K562 (cell line): ENCODE data around the gene HSD17B12. TPM values are rescaled to one million over a fixed set of nuclear protein-coding genes. Genes with fewer than 3 reads are reported as not detected.

Experiments used
- BMI1 ChIP-seq: fragments of 150-350 bp; IDR thresholded peaks from 2 replicates; pipeline ENCODE4 v1.6.1; 2014; ENCODE audit warnings: low read length
- CC2D1A ChIP-seq: fragments of 450-650 bp; IDR thresholded peaks from 2 replicates; pipeline ENCODE4 v1.6.1; 2017; ENCODE audit warnings: mild to moderate bottlenecking
- E2F4 ChIP-seq: sonication (generic); formaldehyde crosslinking; IDR thresholded peaks from 2 replicates; pipeline ENCODE4 v1.8.0; 2022; ENCODE audit warnings: mild to moderate bottlenecking, low read depth, missing genetic modification reagents
- ELF1 ChIP-seq: fragments of 200-800 bp; sonication (Bioruptor generic); IDR thresholded peaks from 2 replicates; pipeline ENCODE4 v1.6.1; 2016; ENCODE audit warnings: missing genetic modification characterization, missing compliant biosample characterization
- FOSL1 ChIP-seq: fragments of 200-800 bp; sonication (Bioruptor generic); conservative IDR thresholded peaks from 2 replicates; pipeline ENCODE4 v1.6.1; 2016; ENCODE audit warnings: missing genetic modification characterization, missing compliant biosample characterization
- GABPA ChIP-seq: fragments of 200-800 bp; sonication (Bioruptor generic); conservative IDR thresholded peaks from 2 replicates; pipeline ENCODE4 v1.6.1; 2016; ENCODE audit warnings: low read depth, missing genetic modification characterization, missing compliant biosample characterization
- HEY1 ChIP-seq: fragments of 250-450 bp; sonication (Bioruptor Pico); IDR thresholded peaks from 2 replicates; pipeline ENCODE4 v1.5.0; 2020; ENCODE audit warnings: mild to moderate bottlenecking, moderate library complexity, borderline replicate concordance
- HNRNPH1 ChIP-seq: fragments of 200-400 bp; formaldehyde crosslinking; optimal IDR thresholded peaks from 2 replicates; pipeline ENCODE3; 2017; ENCODE audit warnings: low read depth, mild to moderate bottlenecking, low read length, moderate library complexity
- JUND ChIP-seq, 2 experiments: IDR thresholded peaks; 2 replicates in 1 of 2; 3 replicates in 1 of 2; pipeline ENCODE4 v1.6.1; 2011; ENCODE audit warnings: borderline replicate concordance in 2 of 2, low read depth in 2 of 2, low read length in 2 of 2, improper control_type of control experiment in 1 of 2, missing biosample characterization in 1 of 2, missing genetic modification characterization in 1 of 2, missing genetic modification reagents in 1 of 2
- RHOXF2B ChIP-seq: fragments of 250-450 bp; sonication (Bioruptor Pico); conservative IDR thresholded peaks from 2 replicates; pipeline ENCODE4 v1.5.1; 2021
- SMARCE1 ChIP-seq: fragments of 450-650 bp; IDR thresholded peaks from 2 replicates; pipeline ENCODE4 v1.7.1; 2016; ENCODE audit warnings: mild to moderate bottlenecking
- ZBTB7A ChIP-seq: IDR thresholded peaks from 2 replicates; pipeline ENCODE4 v1.6.1; 2011; ENCODE audit warnings: low read depth, mild to moderate bottlenecking, low read length, moderate library complexity, borderline replicate concordance; ENCODE audit not compliant: control insufficient read depth
- ZBTB8A ChIP-seq: fragments of 450-650 bp; IDR thresholded peaks from 2 replicates; pipeline ENCODE4 v1.6.1; 2018; ENCODE audit warnings: mild to moderate bottlenecking, moderate library complexity; ENCODE audit not compliant: partially characterized antibody
- ZNF124 ChIP-seq: sonication (generic); formaldehyde crosslinking; IDR thresholded peaks from 2 replicates; pipeline ENCODE4 v1.8.1; 2022; ENCODE audit warnings: missing genetic modification reagents
- ZNF584 ChIP-seq: fragments of 200-800 bp; sonication (Bioruptor generic); IDR thresholded peaks from 2 replicates; pipeline ENCODE4 v1.6.1; 2016; ENCODE audit warnings: low read depth, mild to moderate bottlenecking, missing genetic modification characterization, missing compliant biosample characterization
- polyA plus RNA-seq, 8 experiments: library from polyadenylated mRNA; depleted of rRNA in 4 of 8; stranded (reverse) in 5 of 8; unstranded in 3 of 8; fragments of >200 nt; fragmentation: Nextera tagmentation in 2 of 8; fragmentation: Illumina TruSeq in 1 of 8; extraction: Ambion mirVana in 2 of 8; extraction: Trizol in 1 of 8; gene quantifications; 2 replicates each; pipeline versions ENCODE4 v1.2.1 to v1.2.3, GENCODE V29; 2011 to 2014; ENCODE audit warnings: inconsistent platforms in 1 of 8, missing spikeins in 1 of 8
- total RNA-seq, 7 experiments: library from RNA; depleted of rRNA in 6 of 7; stranded (reverse); fragments of >200 nt in 6 of 7; fragmentation: Illumina TruSeq in 2 of 7; extraction: Trizol in 2 of 7; gene quantifications; 2 replicates each; pipeline versions ENCODE4 v1.2.1 to v1.2.3, GENCODE V29; 2011 to 2021; ENCODE audit warnings: low replicate concordance in 1 of 7
- TF ChIP-seq, protein P1 (sequence below): fragments of 250-450 bp; sonication (Bioruptor Pico); IDR thresholded peaks from 2 replicates; pipeline ENCODE4 v1.5.0; 2020; ENCODE audit warnings: mild to moderate bottlenecking
- TF ChIP-seq, protein P2 (sequence below): IDR thresholded peaks from 3 replicates; pipeline ENCODE4 v1.6.1; 2011; ENCODE audit warnings: borderline replicate concordance, mild to moderate bottlenecking; ENCODE audit not compliant: insufficient read length, insufficient read depth
- TF ChIP-seq, protein P3 (sequence below): IDR thresholded peaks from 3 replicates; pipeline ENCODE4 v1.6.1; 2011; ENCODE audit warnings: borderline replicate concordance, mild to moderate bottlenecking, moderate library complexity; ENCODE audit not compliant: insufficient read length; ENCODE audit errors: extremely low read depth
- TF ChIP-seq, protein P4 (sequence below): fragments of 450-650 bp; IDR thresholded peaks from 2 replicates; pipeline ENCODE4 v1.6.1; 2016; ENCODE audit warnings: mild to moderate bottlenecking

Gene HSD17B12
- total and polyA plus RNA-seq, 9 of the 15 experiments (the other 6 are each of a cell fraction or from before 2014, with no cell fraction given): 9.1 to 34.5 (median 23.3) TPM

DNA sequence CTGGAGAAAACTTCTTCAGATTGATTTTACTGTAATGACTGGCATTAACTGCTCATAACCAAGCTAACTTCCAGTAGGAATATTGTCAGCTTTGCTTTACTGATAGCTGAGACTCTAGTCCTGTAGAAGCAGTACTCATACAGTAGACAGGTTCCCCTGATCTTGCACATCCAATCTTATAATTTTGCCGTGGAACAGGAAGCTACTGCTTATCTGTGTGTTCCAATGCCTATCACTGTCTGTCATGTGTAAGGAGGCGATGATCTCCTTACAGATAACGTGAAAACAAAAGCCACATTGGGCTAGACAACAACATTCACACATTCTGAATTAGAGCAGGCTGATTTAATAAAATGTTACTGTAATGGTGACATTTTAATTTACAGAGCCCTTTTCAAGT is 13.2 kb downstream of the HSD17B12 start (continued):
- TF ChIP-seq ZBTB7A (no peak), ZNF124 (CRISPR knock-in tag) (no peak), CC2D1A (peak; percentile 62), BMI1 (no peak), HEY1 (CRISPR knock-in tag) (peak; percentile 70; the same call in 1 of the 2 replicates), GABPA (tag) (peak; percentile 39; the same call in 1 of the 2 replicates), FOSL1 (tag) (peak; percentile 58), HNRNPH1 (no peak), ELF1 (tag) (no peak), RHOXF2B (no peak), ZNF584 (CRISPR knock-in tag) (no peak), E2F4 (CRISPR knock-in tag) (no peak), SMARCE1 (peak; percentile 91; the same call in 1 of the 2 replicates), JUND (IDR thresholded peaks at IDR 0.05; ENCODE audit: borderline replicate concordance, low read depth, low read length) (peak; percentile 54), JUND (tag; IDR thresholded peaks at IDR 0.05; ENCODE audit: borderline replicate concordance, low read depth, low read length) (peak; percentile 40; the same call in 1 of the 3 replicates), ZBTB8A (no peak)
- TF ChIP-seq, protein P1, sequence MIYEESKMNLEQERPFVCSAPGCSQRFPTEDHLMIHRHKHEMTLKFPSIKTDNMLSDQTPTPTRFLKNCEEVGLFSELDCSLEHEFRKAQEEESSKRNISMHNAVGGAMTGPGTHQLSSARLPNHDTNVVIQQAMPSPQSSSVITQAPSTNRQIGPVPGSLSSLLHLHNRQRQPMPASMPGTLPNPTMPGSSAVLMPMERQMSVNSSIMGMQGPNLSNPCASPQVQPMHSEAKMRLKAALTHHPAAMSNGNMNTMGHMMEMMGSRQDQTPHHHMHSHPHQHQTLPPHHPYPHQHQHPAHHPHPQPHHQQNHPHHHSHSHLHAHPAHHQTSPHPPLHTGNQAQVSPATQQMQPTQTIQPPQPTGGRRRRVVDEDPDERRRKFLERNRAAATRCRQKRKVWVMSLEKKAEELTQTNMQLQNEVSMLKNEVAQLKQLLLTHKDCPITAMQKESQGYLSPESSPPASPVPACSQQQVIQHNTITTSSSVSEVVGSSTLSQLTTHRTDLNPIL (CRISPR knock-in tag): no peak
- TF ChIP-seq, protein P2, sequence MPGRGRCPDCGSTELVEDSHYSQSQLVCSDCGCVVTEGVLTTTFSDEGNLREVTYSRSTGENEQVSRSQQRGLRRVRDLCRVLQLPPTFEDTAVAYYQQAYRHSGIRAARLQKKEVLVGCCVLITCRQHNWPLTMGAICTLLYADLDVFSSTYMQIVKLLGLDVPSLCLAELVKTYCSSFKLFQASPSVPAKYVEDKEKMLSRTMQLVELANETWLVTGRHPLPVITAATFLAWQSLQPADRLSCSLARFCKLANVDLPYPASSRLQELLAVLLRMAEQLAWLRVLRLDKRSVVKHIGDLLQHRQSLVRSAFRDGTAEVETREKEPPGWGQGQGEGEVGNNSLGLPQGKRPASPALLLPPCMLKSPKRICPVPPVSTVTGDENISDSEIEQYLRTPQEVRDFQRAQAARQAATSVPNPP: no peak
- TF ChIP-seq, protein P3, sequence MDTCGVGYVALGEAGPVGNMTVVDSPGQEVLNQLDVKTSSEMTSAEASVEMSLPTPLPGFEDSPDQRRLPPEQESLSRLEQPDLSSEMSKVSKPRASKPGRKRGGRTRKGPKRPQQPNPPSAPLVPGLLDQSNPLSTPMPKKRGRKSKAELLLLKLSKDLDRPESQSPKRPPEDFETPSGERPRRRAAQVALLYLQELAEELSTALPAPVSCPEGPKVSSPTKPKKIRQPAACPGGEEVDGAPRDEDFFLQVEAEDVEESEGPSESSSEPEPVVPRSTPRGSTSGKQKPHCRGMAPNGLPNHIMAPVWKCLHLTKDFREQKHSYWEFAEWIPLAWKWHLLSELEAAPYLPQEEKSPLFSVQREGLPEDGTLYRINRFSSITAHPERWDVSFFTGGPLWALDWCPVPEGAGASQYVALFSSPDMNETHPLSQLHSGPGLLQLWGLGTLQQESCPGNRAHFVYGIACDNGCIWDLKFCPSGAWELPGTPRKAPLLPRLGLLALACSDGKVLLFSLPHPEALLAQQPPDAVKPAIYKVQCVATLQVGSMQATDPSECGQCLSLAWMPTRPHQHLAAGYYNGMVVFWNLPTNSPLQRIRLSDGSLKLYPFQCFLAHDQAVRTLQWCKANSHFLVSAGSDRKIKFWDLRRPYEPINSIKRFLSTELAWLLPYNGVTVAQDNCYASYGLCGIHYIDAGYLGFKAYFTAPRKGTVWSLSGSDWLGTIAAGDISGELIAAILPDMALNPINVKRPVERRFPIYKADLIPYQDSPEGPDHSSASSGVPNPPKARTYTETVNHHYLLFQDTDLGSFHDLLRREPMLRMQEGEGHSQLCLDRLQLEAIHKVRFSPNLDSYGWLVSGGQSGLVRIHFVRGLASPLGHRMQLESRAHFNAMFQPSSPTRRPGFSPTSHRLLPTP: no peak
- TF ChIP-seq, protein P4, sequence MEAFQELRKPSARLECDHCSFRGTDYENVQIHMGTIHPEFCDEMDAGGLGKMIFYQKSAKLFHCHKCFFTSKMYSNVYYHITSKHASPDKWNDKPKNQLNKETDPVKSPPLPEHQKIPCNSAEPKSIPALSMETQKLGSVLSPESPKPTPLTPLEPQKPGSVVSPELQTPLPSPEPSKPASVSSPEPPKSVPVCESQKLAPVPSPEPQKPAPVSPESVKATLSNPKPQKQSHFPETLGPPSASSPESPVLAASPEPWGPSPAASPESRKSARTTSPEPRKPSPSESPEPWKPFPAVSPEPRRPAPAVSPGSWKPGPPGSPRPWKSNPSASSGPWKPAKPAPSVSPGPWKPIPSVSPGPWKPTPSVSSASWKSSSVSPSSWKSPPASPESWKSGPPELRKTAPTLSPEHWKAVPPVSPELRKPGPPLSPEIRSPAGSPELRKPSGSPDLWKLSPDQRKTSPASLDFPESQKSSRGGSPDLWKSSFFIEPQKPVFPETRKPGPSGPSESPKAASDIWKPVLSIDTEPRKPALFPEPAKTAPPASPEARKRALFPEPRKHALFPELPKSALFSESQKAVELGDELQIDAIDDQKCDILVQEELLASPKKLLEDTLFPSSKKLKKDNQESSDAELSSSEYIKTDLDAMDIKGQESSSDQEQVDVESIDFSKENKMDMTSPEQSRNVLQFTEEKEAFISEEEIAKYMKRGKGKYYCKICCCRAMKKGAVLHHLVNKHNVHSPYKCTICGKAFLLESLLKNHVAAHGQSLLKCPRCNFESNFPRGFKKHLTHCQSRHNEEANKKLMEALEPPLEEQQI: no peak; the same call in 1 of the 2 replicates
